ENCODE results near the gene BFSP1. TPM values are rescaled to one million over a fixed set of nuclear protein-coding genes. Genes with fewer than 3 reads are reported as not detected.

The BFSP1 gene
- total RNA-seq, 4 donors from 2014 or later: 0.75 to 1.00 (median 0.82) TPM; not detected in 1

GRCh38 chr20:17452441-17452840, 78.7 kb downstream of the BFSP1 start:
- Histone ChIP-seq H3K9me3 (no peaks in the 10 kb centered on the region), H3K36me3 (no peaks in the 10 kb centered on the region), H3K4me3 (no peak overlapping the region), H3K27me3 (peaks cover 7% of the 10 kb centered on the region), H3K4me1 (no peaks in the 10 kb centered on the region), H3K27ac (no peak overlapping the region)
- intact Hi-C loops (cut with DNase I; ENCODE audit: low total_unique reads) (no loop called here), in situ Hi-C loops (cut with MboI; ENCODE audit: low pct_ligation_motif_present in 1 of 4, low pct_unique_long_range_greater_than_20kb in 1 of 4, low sequenced_read_pairs in 3 of 4) (no loop called here)
- DNase-seq: no peak
- TF ChIP-seq POLR2AphosphoS5 (IDR thresholded peaks at IDR 0.05) (no peak), EP300 (IDR thresholded peaks at IDR 0.05; ENCODE audit: low read depth) (no peak), POLR2A (IDR thresholded peaks at IDR 0.05) (no peak)
- TF ChIP-seq, protein P1, sequence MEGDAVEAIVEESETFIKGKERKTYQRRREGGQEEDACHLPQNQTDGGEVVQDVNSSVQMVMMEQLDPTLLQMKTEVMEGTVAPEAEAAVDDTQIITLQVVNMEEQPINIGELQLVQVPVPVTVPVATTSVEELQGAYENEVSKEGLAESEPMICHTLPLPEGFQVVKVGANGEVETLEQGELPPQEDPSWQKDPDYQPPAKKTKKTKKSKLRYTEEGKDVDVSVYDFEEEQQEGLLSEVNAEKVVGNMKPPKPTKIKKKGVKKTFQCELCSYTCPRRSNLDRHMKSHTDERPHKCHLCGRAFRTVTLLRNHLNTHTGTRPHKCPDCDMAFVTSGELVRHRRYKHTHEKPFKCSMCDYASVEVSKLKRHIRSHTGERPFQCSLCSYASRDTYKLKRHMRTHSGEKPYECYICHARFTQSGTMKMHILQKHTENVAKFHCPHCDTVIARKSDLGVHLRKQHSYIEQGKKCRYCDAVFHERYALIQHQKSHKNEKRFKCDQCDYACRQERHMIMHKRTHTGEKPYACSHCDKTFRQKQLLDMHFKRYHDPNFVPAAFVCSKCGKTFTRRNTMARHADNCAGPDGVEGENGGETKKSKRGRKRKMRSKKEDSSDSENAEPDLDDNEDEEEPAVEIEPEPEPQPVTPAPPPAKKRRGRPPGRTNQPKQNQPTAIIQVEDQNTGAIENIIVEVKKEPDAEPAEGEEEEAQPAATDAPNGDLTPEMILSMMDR (IDR thresholded peaks at IDR 0.05): no peak
- 78 to 83% methylated on average over 1 to 3 of the region's 3 CpGs for WGBS, 2 donors (ENCODE audit: low coverage in 1 of 2)

- no peak for TF ChIP-seq POLR2AphosphoS5 (IDR thresholded peaks at IDR 0.05)
- no peak for TF ChIP-seq POLR2A (IDR thresholded peaks at IDR 0.05)
- intact Hi-C loops (cut with DNase I; ENCODE audit: low total_unique reads) (no loop called here), in situ Hi-C loops (cut with MboI; ENCODE audit: low pct_ligation_motif_present in 1 of 4, low pct_unique_long_range_greater_than_20kb in 1 of 4, low sequenced_read_pairs in 3 of 4) (no loop called here)
Measured at GRCh38 chr20:17449031-17449430, 82.1 kb downstream of the BFSP1 start.

GRCh38 chr20:17448071-17448470, 83.1 kb downstream of the BFSP1 start:
- Histone ChIP-seq H3K27ac (no peak overlapping the region), H3K4me1 (no peaks in the 10 kb centered on the region), H3K4me3 (no peak overlapping the region), H3K36me3 (no peaks in the 10 kb centered on the region), H3K9me3 (no peaks in the 10 kb centered on the region), H3K27me3 (no peaks in the 10 kb centered on the region)
- TF ChIP-seq POLR2AphosphoS5 (IDR thresholded peaks at IDR 0.05) (no peak), POLR2A (IDR thresholded peaks at IDR 0.05) (no peak), EP300 (IDR thresholded peaks at IDR 0.05; ENCODE audit: low read depth) (no peak)
- TF ChIP-seq, protein P1 (IDR thresholded peaks at IDR 0.05): no peak
- in situ Hi-C loops (cut with MboI; ENCODE audit: low pct_ligation_motif_present in 1 of 4, low pct_unique_long_range_greater_than_20kb in 1 of 4, low sequenced_read_pairs in 3 of 4) (no loop called here), intact Hi-C loops (cut with DNase I; ENCODE audit: low total_unique reads) (no loop called here)
- no peak for DNase-seq
- 93% methylated on average over 2 of the region's 2 CpGs; no CpG with 5 or more reads in 1 of the 2 donors for WGBS, 2 donors (ENCODE audit: low coverage in 1 of 2)

More at GRCh38 chr20:17449031-17449430, 82.1 kb downstream of the BFSP1 start:
- Histone ChIP-seq H3K4me3 (no peak overlapping the region), H3K9me3 (no peaks in the 10 kb centered on the region), H3K4me1 (no peaks in the 10 kb centered on the region), H3K27ac (no peak overlapping the region), H3K36me3 (no peaks in the 10 kb centered on the region), H3K27me3 (no peaks in the 10 kb centered on the region)
- no peak for DNase-seq
- WGBS, 2 donors (ENCODE audit: low coverage in 1 of 2): 100% methylated on average over 2 of the region's 2 CpGs; no CpG with 5 or more reads in 1 of the 2 donors

DNA sequence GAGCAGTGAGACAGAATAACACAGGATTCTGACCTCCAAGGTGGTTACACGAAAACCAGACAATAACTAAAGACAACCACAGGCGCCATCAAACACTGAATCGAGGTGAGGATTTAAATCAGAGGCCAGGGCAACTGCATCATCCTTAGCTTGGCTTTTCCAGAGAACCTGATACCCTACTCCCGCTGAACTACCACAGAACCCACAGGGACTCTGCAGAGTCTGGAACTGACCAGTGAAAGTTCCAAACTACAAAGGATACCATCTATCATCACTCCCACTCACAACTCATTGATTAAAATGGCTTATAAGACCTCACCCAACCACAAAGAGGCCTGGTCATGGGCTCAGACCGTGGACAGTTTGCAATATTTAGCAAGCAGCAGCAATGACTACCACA, 85.0 kb downstream of the BFSP1 start:
- H3K27me3 ChIP-seq: no peaks in the 10 kb centered on the region
- in situ Hi-C loops (cut with MboI; ENCODE audit: low pct_ligation_motif_present in 1 of 4, low pct_unique_long_range_greater_than_20kb in 1 of 4, low sequenced_read_pairs in 3 of 4): no loop called here
- 74 to 89% methylated on average over 4 to 5 of the region's 5 CpGs for WGBS, 2 donors (ENCODE audit: low coverage in 1 of 2)
- DNase-seq: no peak
- no peak overlapping the region for H3K4me3 ChIP-seq
- no peaks in the 10 kb centered on the region for H3K36me3 ChIP-seq
- no peak overlapping the region for H3K27ac ChIP-seq
- H3K4me1 ChIP-seq: no peaks in the 10 kb centered on the region
- intact Hi-C loops (cut with DNase I; ENCODE audit: low total_unique reads): no loop called here
- TF ChIP-seq EP300 (IDR thresholded peaks at IDR 0.05; ENCODE audit: low read depth): no peak
- TF ChIP-seq POLR2AphosphoS5 (IDR thresholded peaks at IDR 0.05): no peak
- TF ChIP-seq, protein P1 (IDR thresholded peaks at IDR 0.05): no peak
- TF ChIP-seq POLR2A (IDR thresholded peaks at IDR 0.05): no peak
- no peaks in the 10 kb centered on the region for H3K9me3 ChIP-seq

- Histone ChIP-seq H3K27ac (no peak overlapping the region), H3K9me3 (no peaks in the 10 kb centered on the region), H3K27me3 (no peaks in the 10 kb centered on the region), H3K4me1 (no peaks in the 10 kb centered on the region), H3K4me3 (no peak overlapping the region), H3K36me3 (no peaks in the 10 kb centered on the region)
- TF ChIP-seq POLR2A (IDR thresholded peaks at IDR 0.05): no peak
- no peak for TF ChIP-seq POLR2AphosphoS5 (IDR thresholded peaks at IDR 0.05)
- TF ChIP-seq EP300 (IDR thresholded peaks at IDR 0.05; ENCODE audit: low read depth): no peak
- TF ChIP-seq, protein P1 (IDR thresholded peaks at IDR 0.05): no peak
- WGBS, 2 donors (ENCODE audit: low coverage in 1 of 2): 86 to 100% methylated on average over 1 to 13 of the region's 13 CpGs
- in situ Hi-C loops (cut with MboI; ENCODE audit: low pct_ligation_motif_present in 1 of 4, low pct_unique_long_range_greater_than_20kb in 1 of 4, low sequenced_read_pairs in 3 of 4) (no loop called here), intact Hi-C loops (cut with DNase I; ENCODE audit: low total_unique reads) (no loop called here)
- DNase-seq: no peak
Measured at GRCh38 chr20:17445543-17445942, 85.6 kb downstream of the BFSP1 start.
